NAMALWA (cell line): ENCODE data around the gene IL31RA.
"Not testable (repeated sequence)": the region's sequence is repeated elsewhere in the genome, so short reads cannot be mapped to it uniquely, and the experiment has no call there.

Experiments used
- DNase-seq: peaks from one replicate; pipeline ENCODE4 v3.0.0-alpha.2; 2015; ENCODE audit warnings: low spot score

Gene IL31RA

DNA sequence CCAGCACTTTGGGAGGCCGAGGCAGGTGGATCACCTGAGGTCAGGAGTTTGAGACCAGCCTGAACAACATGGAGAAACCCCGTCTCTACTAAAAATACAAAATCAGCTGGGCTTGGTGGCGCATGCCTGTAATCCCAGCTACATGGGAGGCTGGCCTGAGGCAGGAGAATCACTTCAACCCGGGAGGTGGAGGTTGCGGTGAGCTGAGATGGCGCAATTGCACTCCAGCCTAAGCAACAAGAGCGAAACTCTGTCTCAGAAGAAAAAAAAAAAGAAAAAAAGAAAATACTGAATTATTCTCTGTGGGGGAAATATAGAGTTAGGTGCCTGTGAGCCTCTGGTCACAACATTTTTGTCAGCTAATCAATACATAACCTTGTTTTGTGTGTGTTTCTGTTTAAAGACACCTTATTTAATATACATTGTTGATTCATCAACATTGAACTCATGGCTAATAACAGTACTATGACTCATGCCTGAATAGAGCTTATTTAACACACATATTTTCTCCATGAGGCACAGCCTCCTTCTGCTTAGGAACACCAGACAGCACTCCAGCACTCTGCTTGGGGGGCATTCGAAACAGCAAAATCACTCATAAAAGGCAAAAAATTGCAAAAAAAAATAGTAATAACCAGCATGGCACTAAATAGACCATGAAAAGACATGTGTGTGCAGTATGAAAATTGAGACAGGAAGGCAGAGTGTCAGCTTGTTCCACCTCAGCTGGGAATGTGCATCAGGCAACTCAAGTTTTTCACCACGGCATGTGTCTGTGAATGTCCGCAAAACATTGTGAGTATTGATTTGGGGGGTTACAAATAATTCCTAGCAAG, at the start of gene IL31RA:
TSS of gene IL31RA (plus strand) at position 519 of the 836 bp plus-strand sequence. CDS start at position 733, 214 bp downstream.
- DNase-seq, result no peak

DNA sequence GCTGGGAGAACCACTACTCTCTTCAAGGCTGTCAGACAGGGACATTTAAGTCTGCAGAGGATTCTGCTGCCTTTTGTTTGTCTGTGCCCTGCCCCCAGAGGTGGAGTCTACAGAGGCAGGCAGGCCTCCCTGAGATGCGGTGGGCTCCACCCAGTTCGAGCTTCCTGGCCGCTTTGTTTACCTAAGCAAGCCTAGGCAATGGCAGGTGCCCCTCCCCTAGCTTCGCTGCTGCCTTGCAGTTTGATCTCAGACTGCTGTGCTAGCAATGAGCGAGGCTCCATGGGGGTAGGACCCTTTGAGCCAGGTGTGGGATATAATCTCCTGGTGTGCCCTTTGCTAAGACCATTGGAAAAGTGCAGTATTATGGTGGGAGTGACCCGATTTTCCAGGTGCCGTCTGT, 42.3 kb upstream of the IL31RA start:
- DNase-seq, result not testable (repeated sequence)

DNA sequence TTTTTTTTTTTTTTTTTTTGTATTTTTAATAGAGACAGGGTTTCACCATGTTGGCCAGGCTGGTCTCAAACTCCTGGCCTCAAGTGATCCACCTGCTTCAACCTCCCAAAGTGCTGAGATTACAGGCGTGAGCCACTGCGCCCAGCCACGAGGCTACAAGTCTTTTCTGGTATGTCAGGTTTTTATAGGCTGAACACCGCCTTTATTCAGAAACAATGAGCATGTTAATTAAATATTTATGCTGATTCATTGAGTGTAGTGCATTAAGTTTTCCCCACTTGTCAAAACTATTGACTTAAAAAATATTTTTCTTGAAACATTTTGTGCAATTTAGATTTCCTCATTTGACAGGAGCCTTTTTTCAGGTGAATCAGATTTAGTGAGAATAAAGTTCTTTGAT, 35.2 kb upstream of the IL31RA start:
- not testable (repeated sequence) for DNase-seq

DNA sequence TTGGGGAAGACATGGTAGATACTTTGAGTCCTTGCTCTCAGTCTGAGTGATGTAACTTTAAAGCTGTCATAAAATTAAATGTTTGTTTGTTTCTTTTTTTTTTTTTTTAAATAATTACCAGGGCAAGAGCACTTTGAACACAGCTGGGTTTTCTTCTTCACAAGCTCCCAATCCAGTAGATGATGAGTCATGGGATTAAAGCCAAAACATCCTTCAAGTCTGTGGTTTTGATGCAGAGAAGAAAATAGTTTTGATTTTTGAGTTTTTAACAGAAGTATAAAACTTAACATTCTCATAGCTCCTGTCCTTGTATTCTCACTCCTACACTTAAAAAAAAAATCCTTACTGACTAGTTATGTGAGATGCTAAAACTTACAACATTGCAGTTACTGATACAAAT, 34.8 kb upstream of the IL31RA start:
- DNase-seq, result no peak

DNA sequence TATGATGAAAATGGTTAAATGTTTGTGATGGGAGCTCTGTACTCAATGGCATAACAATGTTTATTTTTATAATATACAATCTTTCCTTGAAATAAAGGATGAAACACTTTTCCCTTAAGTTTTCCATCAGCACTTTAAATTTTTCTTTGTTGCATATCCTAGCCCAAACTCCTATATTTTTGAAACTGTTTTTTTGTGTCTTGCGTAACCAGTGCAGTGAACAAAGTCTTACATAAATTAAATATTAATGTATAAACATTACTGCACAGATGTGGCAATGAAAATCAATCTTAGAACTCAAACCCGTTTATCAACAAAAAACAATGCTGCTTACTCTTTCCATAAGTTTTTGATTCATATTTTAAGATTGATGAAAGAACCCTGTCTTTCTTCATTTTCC, 34.1 kb upstream of the IL31RA start:
- DNase-seq, result no peak

DNA sequence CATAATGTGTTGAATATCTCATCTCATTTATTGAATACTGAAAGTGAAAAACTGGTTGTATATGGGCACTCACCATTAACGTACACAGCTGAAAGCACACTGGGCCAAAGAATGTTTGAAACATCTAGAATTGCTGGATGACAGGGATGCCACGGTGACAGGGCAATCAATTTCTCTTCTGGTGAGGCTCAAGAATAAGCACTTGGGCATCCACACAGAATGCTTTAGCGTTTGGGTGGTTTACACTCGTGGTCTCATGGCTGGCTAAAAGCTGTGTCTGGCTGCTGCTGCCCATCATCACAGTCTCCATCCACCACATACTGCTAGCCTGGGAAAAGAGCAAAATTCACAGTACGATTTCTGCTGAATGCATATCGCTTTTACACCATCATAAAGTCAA, 30.7 kb upstream of the IL31RA start:
- DNase-seq, result no peak

DNA sequence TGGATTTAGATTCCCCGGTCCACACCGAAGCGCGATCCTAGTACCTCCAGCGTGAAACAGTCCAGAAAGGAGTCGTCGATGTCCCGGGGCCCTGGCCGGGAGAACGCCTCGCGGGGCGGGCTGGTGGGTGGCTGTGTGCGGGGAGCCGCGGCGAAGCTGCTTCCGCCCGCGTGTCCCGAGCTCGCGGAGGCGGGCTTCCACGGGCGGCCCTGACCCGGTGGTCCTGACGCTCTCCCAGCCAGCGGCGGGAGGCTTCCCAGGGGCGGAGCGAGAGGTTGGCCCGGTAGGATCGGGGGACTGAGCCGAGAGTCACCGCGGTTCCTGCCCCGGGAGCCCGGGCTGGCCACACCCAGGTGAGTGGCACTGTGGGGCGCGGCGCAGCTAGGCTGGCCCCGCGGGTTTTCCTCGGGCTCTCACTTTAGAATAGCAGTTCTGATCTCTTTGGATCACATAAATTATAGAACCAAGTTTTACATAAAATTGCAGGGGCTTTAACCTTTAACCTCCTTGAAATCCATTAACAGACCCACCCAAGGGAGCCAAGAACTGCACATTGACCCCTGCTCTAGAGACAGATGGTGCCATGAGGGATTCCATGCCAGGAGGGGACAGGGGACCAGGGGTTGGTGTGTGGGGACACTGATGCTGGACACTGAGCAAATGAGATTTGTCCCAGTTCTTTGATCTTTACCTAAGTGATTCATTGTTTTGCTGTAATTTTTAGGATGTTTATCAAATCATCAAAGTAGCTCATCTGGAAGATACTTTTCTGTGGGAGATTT, 29.2 kb upstream of the IL31RA start:
- no peak for DNase-seq

DNA sequence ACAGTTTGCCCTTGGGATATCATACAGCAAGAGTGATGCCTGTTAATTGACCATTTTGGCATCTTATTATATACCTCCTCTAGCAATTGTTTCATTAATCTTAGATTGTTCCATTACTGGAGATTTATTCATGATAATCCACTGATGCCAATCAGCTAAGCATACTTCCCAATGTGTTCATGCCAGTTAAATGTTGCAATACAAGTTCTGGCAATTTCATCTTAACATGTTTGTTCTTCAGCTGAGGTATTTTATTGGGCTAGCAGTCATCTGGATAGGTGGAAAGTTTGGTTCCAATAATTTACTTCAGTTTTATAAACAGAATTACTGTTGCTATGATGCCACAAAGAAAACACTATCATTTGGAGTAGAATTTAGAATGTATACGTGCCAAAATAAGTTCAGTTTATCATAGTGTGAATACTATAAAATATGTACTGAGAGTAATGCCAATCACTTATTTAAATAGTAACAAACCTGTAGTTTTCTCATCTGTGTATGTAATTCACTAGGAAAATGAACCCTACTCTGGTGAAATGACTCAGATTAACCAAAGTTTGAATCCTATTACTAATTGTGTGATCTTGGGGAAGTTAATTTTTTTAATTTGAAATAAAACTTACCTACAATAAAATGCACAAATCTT, 27.9 kb upstream of the IL31RA start:
- no peak for DNase-seq

DNA sequence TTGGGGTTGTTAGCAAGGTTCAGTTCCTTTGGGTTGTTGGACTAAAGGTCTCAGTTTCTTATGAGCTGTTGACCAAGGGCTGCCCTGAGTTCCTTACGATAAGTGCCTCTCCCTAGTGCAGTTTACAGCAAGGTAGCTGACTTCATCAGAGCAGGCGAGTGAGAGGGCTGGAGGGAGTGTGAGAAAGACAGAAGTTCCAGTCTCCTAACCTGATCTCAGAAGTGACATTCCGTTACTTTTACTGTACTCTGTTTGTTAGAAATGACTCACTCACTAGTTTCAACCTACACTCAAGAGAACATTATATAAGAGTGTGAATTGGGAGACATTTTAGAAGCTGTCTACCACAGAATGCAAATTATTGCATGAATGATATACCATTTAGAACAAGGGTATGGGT, 21.2 kb upstream of the IL31RA start:
- DNase-seq, result no peak

DNA sequence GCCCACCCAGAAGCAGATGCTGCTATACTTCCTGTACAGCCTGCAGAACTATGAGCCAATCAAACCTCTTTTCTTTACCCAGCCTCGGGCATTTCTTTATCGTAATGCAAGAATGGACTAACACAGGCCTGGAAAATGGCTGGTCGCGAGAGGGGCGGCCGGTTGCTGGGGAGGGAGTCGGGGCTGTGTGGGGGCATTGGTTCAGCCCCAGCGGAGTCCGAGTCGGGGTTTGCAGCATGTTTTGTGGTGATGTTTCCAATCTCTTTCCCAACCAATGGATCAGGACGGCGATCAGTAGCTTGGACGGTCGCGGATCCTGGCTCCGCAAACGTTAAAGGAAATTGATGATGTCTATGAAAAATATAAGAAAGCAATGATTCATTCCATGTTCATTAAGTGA, 18.7 kb upstream of the IL31RA start:
- DNase-seq, result no peak

DNA sequence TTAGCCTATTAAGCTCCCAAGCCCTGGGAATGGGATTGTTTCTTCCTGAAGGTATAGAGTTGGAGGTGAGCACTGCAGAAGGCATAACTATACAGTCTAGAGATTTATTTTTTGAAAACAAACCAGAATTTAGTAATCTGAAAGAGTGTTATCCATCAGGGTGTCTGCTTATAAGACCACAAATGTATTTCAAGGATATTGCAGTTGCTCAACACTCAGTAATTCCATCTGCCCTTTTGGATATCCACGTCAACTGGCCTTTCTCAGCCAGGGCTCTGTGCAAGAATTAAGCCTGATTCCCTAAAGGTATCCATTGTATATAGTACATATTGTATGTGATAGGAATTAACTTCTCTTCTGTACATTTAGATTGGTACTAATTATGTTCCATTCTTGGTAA, 15.0 kb upstream of the IL31RA start:
- DNase-seq, result no peak

DNA sequence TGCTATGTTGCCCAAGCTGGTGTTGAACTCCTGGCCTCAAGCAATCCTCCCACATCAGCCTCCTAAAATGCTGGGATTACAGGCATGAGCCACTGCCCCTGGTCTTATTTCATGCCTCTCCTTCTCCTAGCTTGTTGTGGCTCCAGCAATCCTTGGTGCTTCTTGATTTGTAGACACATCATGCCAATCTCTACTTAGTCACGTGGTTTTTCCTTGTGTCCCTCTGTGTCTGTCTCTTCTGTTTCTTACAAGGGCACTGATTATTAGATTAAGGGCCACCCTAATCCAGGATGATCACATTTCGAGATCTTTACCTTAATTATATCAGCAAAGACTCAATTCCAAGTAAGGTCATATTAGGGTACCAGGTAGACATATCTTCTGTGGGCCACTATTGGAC, 9.2 kb upstream of the IL31RA start:
- no peak for DNase-seq

DNA sequence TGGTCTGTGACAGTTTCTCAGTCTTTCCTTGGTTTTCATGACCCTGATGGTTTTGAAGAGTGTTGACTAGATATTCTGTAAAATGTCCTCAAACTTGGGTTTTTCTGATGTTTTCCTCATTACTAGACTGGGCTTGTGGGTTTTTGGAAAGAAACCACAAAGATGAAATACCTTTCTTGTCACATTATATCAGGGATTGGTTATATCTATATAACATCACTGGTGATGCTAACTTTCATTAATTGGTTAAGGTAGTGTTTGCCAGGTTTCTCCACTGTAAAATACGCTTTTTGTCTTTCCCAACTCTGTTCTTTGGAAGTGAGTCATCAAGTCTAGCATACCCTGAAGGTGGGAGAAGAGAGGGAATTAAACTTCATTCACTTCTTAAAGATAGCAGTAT, 3.3 kb upstream of the IL31RA start:
- DNase-seq, result no peak

DNA sequence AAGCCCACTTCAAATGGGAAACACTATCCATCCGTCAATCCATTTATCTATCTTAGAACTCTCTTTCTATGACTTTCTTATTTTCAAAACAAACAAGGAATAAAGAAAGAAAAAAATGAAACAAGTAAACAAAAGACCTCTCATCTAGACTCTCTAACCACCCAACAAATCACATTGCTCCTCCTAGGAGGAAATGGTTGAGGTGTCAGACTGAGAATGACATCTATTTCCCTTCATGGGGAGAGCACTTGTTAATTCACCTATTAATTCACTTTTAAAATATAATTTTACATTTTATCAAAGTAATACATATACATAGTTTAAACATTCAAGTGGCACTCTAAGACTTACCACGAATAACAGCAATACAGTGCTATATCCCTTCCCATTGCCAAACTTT, 2.4 kb upstream of the IL31RA start:
- no peak for DNase-seq

DNA sequence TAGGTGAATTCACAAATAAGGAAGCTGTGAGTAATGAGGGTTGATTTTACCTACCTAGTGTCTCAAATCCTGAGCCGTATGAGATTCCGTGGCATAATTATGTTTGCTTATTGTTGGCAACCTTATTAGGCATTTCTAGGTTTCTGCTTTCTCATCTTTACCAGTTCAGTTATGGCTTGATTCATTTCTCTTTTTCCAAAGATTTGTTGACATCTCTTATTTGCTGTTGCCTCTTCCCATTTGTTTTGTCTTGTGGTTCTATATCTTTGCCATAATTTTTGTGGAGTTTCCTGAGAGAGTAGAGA, 470 bp downstream of the IL31RA start:
- no peak for DNase-seq

DNA sequence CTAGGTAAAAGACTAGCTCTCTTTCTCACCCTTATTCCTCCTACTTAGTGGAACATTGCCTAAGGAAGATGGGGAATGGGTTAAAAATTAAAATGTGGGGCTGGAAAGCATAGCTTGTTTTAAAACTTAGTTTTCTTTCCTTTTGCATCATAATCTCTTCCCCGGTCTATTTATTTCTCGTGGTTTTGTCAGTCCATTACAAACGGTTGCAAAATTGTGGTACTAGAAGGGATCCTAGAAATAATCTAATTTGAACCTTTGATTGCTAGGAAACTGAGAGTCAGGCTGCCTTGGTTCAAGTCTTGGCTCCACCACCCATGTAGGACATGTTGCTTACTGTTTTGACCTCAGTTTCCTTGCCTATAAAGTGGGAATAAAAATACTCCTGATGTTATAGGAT, 1.3 kb downstream of the IL31RA start:
- DNase-seq, result no peak

DNA sequence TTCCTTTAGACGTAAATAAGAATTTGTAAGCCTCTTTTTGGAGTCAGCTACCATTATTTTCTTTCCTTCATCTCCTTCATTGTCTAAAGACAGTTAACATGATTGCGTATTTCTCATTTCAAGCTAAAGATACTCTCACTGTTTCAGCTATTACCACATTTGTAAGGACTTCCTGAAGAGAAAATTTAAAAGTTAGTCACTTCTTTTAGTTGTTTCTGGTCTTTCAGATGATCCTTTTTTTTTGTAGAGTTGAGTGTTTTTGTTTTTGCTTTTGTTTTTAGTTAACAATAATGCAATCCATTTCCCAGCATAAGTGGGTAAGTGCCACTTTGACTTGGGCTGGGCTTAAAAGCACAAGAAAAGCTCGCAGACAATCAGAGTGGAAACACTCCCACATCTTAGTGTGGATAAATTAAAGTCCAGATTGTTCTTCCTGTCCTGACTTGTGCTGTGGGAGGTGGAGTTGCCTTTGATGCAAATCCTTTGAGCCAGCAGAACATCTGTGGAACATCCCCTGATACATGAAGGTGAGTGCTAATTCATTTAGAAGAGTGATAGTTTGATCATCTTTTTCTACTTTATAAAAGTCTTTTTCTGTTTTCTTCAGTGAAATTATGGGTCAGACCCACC, 2.0 kb downstream of the IL31RA start:
- DNase-seq, result no peak

DNA sequence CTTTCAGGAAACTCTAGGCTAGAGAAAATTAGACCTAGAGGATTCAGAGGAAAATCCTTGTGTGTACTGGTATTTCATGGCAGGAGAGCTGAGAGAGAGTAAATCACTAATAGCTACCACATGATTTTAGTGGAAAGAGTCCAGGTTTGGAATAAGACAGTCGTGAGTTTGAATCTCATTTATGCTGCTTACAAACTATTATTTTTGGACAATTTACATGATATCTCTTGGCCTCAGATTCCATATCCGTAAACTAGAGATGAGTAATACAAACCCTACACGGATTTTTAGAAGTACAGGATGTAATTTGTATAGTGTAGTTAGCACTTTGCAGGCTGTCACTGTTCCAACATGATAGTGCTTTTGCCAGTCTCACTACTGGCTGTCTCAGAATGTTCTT, 2.7 kb downstream of the IL31RA start:
- DNase-seq, result no peak

DNA sequence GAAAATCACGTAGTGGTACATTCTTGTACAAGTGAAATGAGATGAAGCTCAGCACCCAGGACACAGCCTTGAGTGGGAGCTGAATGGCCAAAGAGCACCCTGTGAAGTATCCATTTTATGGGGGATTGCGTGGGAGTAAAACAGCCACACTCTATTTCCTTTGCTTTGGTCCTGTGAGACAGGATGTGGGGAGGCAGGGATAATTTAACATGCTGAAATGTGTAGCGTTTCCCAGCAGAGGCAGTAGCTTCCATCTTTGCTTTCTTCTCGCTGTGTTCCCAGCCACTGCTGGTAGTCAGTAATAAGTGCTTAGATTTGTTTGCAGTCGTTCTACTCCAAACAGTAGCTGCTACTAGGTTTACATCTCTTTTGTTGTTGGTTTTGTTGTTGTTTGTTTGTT, 4.4 kb downstream of the IL31RA start:
- no peak for DNase-seq

DNA sequence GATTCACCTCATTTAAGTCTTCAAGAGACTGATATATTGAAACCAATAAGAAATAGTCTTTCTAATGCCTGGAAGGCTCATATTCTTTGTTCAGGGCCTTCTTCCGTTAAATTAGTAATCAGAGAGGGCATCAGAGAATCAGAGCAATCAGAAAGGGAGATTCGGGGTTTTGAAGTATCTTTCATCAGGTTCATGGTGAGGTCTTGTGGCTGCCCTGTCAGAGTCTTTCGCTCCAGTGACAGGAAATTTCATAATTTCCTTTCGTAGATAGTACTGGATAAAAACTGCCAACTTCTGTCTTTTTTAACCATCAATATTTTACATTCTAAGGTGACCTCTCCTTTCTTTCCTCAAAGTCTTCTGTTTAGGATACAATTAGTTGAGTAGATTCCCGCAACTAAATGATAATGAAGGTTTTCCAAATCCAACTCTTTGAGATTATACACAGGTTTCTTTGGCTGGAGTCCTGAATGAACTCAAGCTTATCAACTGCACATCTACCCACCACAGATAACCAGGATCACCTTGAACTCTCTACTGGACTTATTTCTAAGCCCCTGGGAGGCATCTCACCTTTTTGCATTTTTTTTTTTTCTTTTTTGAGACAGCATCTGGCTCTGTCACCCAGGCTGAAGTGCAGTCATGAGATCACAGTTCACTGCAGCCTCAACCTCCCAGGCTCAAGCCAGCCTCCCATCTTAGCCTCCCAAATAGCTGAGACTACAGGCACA, 5.5 kb downstream of the IL31RA start:
- no peak for DNase-seq

DNA sequence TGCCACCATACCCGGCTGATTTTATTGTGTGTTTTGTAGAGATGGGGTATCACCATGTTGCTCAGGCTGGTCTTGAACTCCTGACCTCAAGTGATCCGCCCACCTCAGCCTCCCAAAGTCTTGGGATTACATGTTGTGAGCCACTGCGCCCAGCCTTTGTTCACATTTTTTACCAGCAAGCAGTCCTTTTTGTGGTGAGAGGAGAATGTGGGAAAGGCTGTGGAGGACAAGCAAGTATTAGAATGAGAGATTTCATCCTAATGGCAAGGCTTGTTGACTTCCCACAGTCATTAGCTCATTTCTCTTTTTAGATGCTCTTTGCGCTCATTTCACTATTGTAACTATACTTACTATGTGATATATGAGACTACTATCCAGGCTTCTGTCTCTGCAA, 6.1 kb downstream of the IL31RA start:
- no peak for DNase-seq

DNA sequence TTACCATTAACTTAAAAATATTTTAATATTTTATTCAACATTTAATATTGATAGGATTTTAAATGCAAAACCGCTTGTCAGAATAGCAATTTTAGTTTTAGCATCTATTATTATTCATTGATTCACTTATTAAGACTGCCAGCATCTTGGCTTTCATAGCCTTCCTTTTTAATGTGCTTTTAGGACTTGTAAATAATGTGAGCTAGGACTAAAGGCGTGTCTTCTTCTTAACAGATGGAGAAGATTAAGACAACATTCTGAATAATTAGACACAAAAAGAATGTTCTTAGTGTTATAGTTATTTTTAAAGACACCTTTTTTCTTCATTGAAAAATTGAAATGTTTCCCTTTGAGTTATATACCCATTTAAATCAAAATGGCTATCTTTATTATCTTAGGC, 6.9 kb downstream of the IL31RA start:
- DNase-seq, result no peak
